GM12873 (cell line): ENCODE measurements around the gene PDE4D.

Source experiments
- CTCF ChIP-seq: IDR thresholded peaks from 2 replicates; pipeline ENCODE4 v1.5.1; 2012; ENCODE audit warnings: low read depth, mild to moderate bottlenecking, moderate library complexity, low read length, control low read depth; ENCODE audit not compliant: insufficient read depth; ENCODE audit errors: missing control alignments

PDE4D gene

GRCh38 chr5:59282726-59283125 lies 610.8 kb downstream of the PDE4D start:
- TF ChIP-seq CTCF, result no peak

GRCh38 chr5:59279979-59280378 lies 613.5 kb downstream of the PDE4D start:
- no peak for TF ChIP-seq CTCF

GRCh38 chr5:59276917-59277372 lies 616.6 kb downstream of the PDE4D start:
- TF ChIP-seq CTCF, result no peak

- TF ChIP-seq CTCF, result no peak
These were observed 617.2 kb downstream of the PDE4D start for GRCh38 chr5:59276325-59276675.

GRCh38 chr5:59275510-59276324 lies 617.8 kb downstream of the PDE4D start:
- no peak for TF ChIP-seq CTCF

GRCh38 chr5:59275170-59275509 lies 618.4 kb downstream of the PDE4D start:
- no peak for TF ChIP-seq CTCF

- TF ChIP-seq CTCF, result no peak
These were observed 619.4 kb downstream of the PDE4D start for GRCh38 chr5:59274106-59274636.
